Endothelial cell of umbilical vein (primary cell): ENCODE data around the gene SLC16A7. TPM values are rescaled to one million over a fixed set of nuclear protein-coding genes. Genes with fewer than 3 reads are reported as not detected.

ENCODE experiments used
- BruUV-seq: library from RNA; stranded (reverse); fragments of 400-500 nt; replicated peaks from 2 replicates; lab custom pipeline; 2021; lab: Mats Ljungman, UMichigan
- CTCF ChIA-PET: fragments of 300-600, 350-600 bp; sonication (Branson Sonifier 250); formaldehyde crosslinking; loops from one replicate; lab custom pipeline; 2021; ENCODE audit warnings: antibody characterized with exemption, inconsistent platforms; lab: Charles Lee
- POLR2A ChIA-PET: fragments of 300-600, 350-600 bp; sonication (Branson Sonifier 250); formaldehyde crosslinking; loops from one replicate; lab custom pipeline; 2021; ENCODE audit warnings: antibody characterized with exemption, inconsistent platforms; lab: Charles Lee
- DNase-seq: peaks from one replicate; pipeline ENCODE4 v3.0.0-alpha.2; 2011; ENCODE audit warnings: low read depth, low spot score
- FAIRE-seq: peaks from 2 replicates; lab custom pipeline; 2011; peaks lifted over from hg19 to GRCh38; lab: Jason Lieb, UNC
- H2AFZ ChIP-seq: 2 replicates; pipeline ENCODE4 v1.6.0; 2012; ENCODE audit warnings: low read depth, low read length, control low read depth, inconsistent platforms
- H3K27ac ChIP-seq: 2 replicates; pipeline ENCODE4 v1.5.1; 2011; ENCODE audit warnings: low read depth, mild to moderate bottlenecking, control low read depth, low read length, moderate library complexity; ENCODE audit not compliant: insufficient read depth
- H3K27me3 ChIP-seq, 2 experiments: 2 replicates each; pipeline versions ENCODE4 v1.6.0 to v1.6.1; 2011; ENCODE audit warnings: low read length in 2 of 2, mixed read lengths in 1 of 2; ENCODE audit not compliant: control insufficient read depth in 2 of 2, insufficient read depth in 2 of 2
- H3K36me3 ChIP-seq, 2 experiments: 2 replicates in 1 of 2; 3 replicates in 1 of 2; pipeline ENCODE4 v1.5.1; 2011; ENCODE audit warnings: low read length in 2 of 2, mild to moderate bottlenecking in 1 of 2, moderate library complexity in 1 of 2; ENCODE audit not compliant: control insufficient read depth in 2 of 2, insufficient read depth in 2 of 2; ENCODE audit errors: extremely low read depth in 1 of 2
- H3K4me1 ChIP-seq: 3 replicates; pipeline ENCODE4 v1.5.1; 2011; ENCODE audit warnings: mild to moderate bottlenecking, low read length; ENCODE audit not compliant: control insufficient read depth, insufficient read depth; ENCODE audit errors: extremely low read depth
- H3K4me2 ChIP-seq: 2 replicates; pipeline ENCODE4 v1.6.1; 2011; ENCODE audit warnings: low read length, control low read depth, mixed read lengths; ENCODE audit not compliant: insufficient read depth
- H3K4me3 ChIP-seq, 3 experiments: fragments of 200-600 bp in 1 of 3; sonication (generic), shearing (Covaris generic) in 1 of 3; replicated peaks in 1 of 3; 2 replicates each; pipeline ENCODE4 v1.5.1; 2011 to 2016; ENCODE audit warnings: control low read depth in 3 of 3, low read length in 3 of 3, mild to moderate bottlenecking in 2 of 3, inconsistent platforms in 1 of 3, low read depth in 1 of 3, moderate library complexity in 1 of 3; ENCODE audit not compliant: insufficient read depth in 1 of 3
- H3K79me2 ChIP-seq: 2 replicates; pipeline ENCODE4 v1.6.0; 2012; ENCODE audit warnings: low read length, inconsistent platforms; ENCODE audit not compliant: control insufficient read depth, insufficient read depth
- H3K9ac ChIP-seq: replicated peaks from 2 replicates; pipeline ENCODE3; 2011; ENCODE audit warnings: low read length, control low read depth; ENCODE audit not compliant: insufficient read depth; ENCODE audit errors: extremely low read depth
- H3K9me1 ChIP-seq: replicated peaks from 3 replicates; pipeline ENCODE4 v1.6.0; 2011; ENCODE audit warnings: mild to moderate bottlenecking, low read length; ENCODE audit not compliant: control insufficient read depth, insufficient read depth; ENCODE audit errors: extremely low read depth
- H3K9me3 ChIP-seq: replicated peaks from 2 replicates; pipeline ENCODE4 v1.5.1; 2012; ENCODE audit warnings: low read length, inconsistent platforms; ENCODE audit not compliant: control insufficient read depth, insufficient read depth
- H4K20me1 ChIP-seq: replicated peaks from 2 replicates; pipeline ENCODE3; 2011; ENCODE audit warnings: mild to moderate bottlenecking, low read length; ENCODE audit not compliant: control insufficient read depth, insufficient read depth; ENCODE audit errors: extremely low read depth
- EZH2 ChIP-seq: IDR thresholded peaks from 2 replicates; pipeline ENCODE4 v1.6.1; 2012; ENCODE audit warnings: borderline replicate concordance, low read depth, mild to moderate bottlenecking, moderate library complexity, low read length, inconsistent platforms; ENCODE audit not compliant: severe bottlenecking
- FOS ChIP-seq: IDR thresholded peaks from 2 replicates; pipeline ENCODE4 v1.6.1; 2011; ENCODE audit warnings: mild to moderate bottlenecking, low read length, moderate library complexity, borderline replicate concordance; ENCODE audit not compliant: insufficient read depth
- GATA2 ChIP-seq: IDR thresholded peaks from 2 replicates; pipeline ENCODE4 v1.7.0; 2011; ENCODE audit warnings: low read depth, mild to moderate bottlenecking, moderate library complexity, mixed read lengths, low read length; ENCODE audit not compliant: insufficient read length, insufficient read depth
- JUN ChIP-seq: IDR thresholded peaks from 2 replicates; pipeline ENCODE4 v1.6.1; 2011; ENCODE audit warnings: borderline replicate concordance, low read depth; ENCODE audit not compliant: insufficient read length, insufficient read depth
- MYC ChIP-seq: IDR thresholded peaks from one replicate; pipeline ENCODE4 v1.6.1; 2011; ENCODE audit warnings: mild to moderate bottlenecking, low read depth, low read length
- POLR2A ChIP-seq: IDR thresholded peaks from 2 replicates; pipeline ENCODE4 v1.6.1; 2012; ENCODE audit warnings: low read depth, mild to moderate bottlenecking, control low read depth, low read length
- POLR2AphosphoS5 ChIP-seq: IDR thresholded peaks from 2 replicates; pipeline ENCODE4 v1.6.1; 2012; ENCODE audit warnings: low read depth, mild to moderate bottlenecking, control low read depth, low read length, moderate library complexity; ENCODE audit not compliant: insufficient read depth
- dilution Hi-C: fragments of 300-500 bp; cut with MboI; formaldehyde crosslinking; loops from one replicate; pipeline ENCODE4 v1.15.0; 2019; ENCODE audit warnings: low sequenced_read_pairs; ENCODE audit not compliant: extremely low pct_ligation_motif_present
- intact Hi-C: fragments of 100-400 bp; cut with micrococcal nuclease; formaldehyde crosslinking; loops from one replicate; pipeline ENCODE4 v1.10.0; 2022
- polyA plus RNA-seq, 4 experiments: library from polyadenylated mRNA; depleted of rRNA in 3 of 4; stranded (reverse) in 3 of 4; unstranded in 1 of 4; fragments of >200 nt; gene quantifications; 2 replicates each; pipeline versions ENCODE4 v1.2.1 to v1.2.3, GENCODE V29; 2011 to 2012; ENCODE audit warnings: missing spikeins in 1 of 4
- total RNA-seq: library from RNA; stranded (reverse); gene quantifications from 2 replicates; pipeline ENCODE4 v1.2.3, GENCODE V29; 2021
- TF ChIP-seq, protein P1 (sequence below): IDR thresholded peaks from 2 replicates; pipeline ENCODE4 v1.6.1; 2011; ENCODE audit not compliant: insufficient read depth, insufficient read length
- TF ChIP-seq, protein P2 (sequence below), 2 donors: IDR thresholded peaks; 1 replicate in 1 of 2; 2 replicates in 1 of 2; pipeline ENCODE4 v1.5.1; 2011; ENCODE audit warnings: low read length in 2 of 2, mild to moderate bottlenecking in 2 of 2, moderate library complexity in 2 of 2, control low read depth in 1 of 2, inconsistent platforms in 1 of 2, low read depth in 1 of 2; ENCODE audit not compliant: insufficient read depth in 1 of 2; ENCODE audit errors: extremely low read depth in 1 of 2

The SLC16A7 gene
- total and polyA plus RNA-seq, 2 donors (not counting 3 experiments of a cell fraction or from before 2014, with no cell fraction given): 2.9 to 8.9 TPM

DNA sequence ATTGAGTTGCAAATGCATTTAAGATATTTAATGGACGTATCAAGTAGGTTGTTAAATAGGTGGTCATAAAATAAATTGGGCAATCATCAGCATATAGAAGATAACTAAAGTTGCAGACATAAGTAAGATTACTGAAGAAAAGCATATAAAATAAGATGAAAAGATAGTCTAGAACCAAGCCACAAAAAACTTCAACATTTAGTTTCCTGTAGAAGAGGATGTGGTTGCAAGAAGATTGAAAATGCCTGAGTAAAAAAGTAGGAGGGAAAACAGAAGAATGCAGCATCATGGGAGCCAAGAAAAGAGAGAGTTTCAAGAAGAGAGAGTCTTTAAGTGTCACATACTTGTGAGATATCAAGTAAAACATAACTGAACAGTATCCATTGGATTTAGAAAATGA is 17.6 kb upstream of the SLC16A7 start:
- Histone ChIP-seq H3K9me3 (no peaks in the 10 kb centered on the region), H3K9me1 (no peaks in the 10 kb centered on the region), H3K27ac (no peak overlapping the region), H3K79me2 (no peaks in the 10 kb centered on the region), H2AFZ (no peak overlapping the region), H3K4me3 (no peak overlapping the region), H3K4me1 (no peaks in the 10 kb centered on the region), H3K9ac (no peak overlapping the region), H3K4me2 (no peak overlapping the region), H3K36me3 (no peaks in the 10 kb centered on the region), H4K20me1 (no peaks in the 10 kb centered on the region), H3K27me3 (peaks cover 0 to 2% of the 10 kb centered on the region in 2 experiments)
- ChIA-PET CTCF (no interaction called here), POLR2A (no interaction called here)
- DNase-seq: no peak
- TF ChIP-seq, protein P1, sequence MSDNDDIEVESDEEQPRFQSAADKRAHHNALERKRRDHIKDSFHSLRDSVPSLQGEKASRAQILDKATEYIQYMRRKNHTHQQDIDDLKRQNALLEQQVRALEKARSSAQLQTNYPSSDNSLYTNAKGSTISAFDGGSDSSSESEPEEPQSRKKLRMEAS: no peak
- no peak for TF ChIP-seq FOS
- TF ChIP-seq POLR2A: no peak
- TF ChIP-seq, protein P2, sequence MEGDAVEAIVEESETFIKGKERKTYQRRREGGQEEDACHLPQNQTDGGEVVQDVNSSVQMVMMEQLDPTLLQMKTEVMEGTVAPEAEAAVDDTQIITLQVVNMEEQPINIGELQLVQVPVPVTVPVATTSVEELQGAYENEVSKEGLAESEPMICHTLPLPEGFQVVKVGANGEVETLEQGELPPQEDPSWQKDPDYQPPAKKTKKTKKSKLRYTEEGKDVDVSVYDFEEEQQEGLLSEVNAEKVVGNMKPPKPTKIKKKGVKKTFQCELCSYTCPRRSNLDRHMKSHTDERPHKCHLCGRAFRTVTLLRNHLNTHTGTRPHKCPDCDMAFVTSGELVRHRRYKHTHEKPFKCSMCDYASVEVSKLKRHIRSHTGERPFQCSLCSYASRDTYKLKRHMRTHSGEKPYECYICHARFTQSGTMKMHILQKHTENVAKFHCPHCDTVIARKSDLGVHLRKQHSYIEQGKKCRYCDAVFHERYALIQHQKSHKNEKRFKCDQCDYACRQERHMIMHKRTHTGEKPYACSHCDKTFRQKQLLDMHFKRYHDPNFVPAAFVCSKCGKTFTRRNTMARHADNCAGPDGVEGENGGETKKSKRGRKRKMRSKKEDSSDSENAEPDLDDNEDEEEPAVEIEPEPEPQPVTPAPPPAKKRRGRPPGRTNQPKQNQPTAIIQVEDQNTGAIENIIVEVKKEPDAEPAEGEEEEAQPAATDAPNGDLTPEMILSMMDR (IDR thresholded peaks at IDR 0.05; ENCODE audit: extremely low read depth in 1 of 2, insufficient read depth in 1 of 2, low read depth in 1 of 2, low read length in 2 of 2): no peak
- no peak for TF ChIP-seq EZH2
- TF ChIP-seq JUN: no peak
- TF ChIP-seq MYC: no peak
- TF ChIP-seq POLR2AphosphoS5: no peak
- no peak for TF ChIP-seq GATA2
- FAIRE-seq: no peak
- BruUV-seq: no TSS peak
- dilution Hi-C loops: no loop called here
- intact Hi-C loops: no loop called here
